NK-92 (cell line): Measurements from ENCODE around the gene PSMA6.
"Not testable (repeated sequence)": the region's sequence is repeated elsewhere in the genome, so short reads cannot be mapped to it uniquely, and the experiment has no call there.

ENCODE experiments used
- DNase-seq: peaks from one replicate; lab custom pipeline; 2025; ENCODE audit not compliant: unreplicated experiment; lab: John Stamatoyannopoulos, UW

The PSMA6 gene

DNA sequence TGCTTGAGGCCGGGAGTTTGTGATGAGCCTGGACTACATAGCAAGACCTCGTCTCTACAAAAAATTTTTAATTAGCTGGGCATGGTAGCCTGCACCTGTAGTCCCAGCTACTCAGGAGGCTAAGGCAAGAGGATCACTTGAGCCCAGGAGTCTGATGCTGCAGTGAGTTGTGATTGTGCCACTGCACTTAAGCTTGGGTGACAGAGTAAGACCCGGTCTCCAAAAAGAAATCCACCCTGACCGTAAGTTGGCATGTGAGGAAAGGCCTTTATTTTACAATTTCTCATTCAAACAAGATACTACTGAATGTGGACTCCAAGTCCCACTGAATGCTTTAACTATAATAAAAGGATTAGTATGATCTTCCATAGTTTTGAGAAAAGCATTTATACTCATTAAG is 27.3 kb downstream of the PSMA6 start:
- no peak for DNase-seq

GRCh38 chr14:35320472-35320871 is 28.3 kb downstream of the PSMA6 start:
- no peak for DNase-seq

DNA sequence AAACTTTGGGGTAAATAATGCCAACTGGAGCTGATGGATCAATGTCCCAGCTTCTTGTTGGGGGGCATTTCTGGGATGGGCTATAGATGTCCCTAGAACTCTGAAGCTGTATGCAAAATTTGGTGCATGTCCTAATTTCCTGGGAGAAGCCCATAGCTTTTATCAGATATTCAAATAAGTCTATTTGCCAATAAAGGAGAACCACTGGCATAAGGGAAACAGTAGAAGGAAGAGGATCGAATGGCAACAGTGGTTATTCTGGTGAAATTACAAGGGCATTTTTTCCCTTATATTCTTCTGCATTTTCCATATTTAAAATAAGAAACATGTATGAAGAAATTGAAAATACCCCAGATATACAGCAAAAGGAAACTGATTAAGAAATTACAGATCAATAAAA is 34.2 kb downstream of the PSMA6 start:
- no peak for DNase-seq

GRCh38 chr14:35331605-35332516 is 39.7 kb downstream of the PSMA6 start:
- DNase-seq: no peak

DNA sequence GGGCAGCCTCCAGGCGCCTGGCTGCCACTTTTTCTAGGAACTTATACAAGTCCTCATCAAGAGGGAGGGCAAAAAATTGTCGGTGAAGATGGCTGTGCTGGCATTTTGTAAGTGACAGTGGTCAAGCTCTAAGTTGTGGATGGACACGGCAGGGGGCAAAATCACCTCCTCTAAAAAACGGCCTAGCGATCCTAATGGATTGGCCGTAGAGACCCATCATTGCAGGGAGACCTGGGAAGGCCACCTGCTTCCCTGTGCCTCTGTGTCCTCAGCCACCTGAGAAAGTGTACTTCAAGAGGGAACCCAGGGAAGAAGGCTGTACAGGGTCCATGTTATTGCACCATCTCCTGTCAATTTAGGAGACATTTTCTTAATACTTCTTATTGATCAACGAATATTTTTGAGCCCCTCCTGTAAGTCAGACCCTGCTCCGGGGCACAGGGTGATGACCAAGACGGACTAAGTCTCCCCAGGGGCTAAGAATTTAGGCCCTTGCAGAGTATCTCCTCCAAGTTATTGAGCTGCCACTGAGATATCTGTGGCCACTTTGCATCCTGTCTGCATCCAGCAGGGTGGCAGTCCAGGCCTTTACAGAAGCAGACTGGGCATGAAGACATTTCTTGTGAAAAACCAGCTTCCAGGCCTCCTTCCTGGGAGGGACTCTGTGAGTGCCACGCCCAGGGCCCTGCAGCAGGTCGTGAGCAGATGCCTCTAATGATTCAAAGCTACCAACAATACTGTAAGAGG is 40.5 kb downstream of the PSMA6 start:
- DNase-seq: no peak

DNA sequence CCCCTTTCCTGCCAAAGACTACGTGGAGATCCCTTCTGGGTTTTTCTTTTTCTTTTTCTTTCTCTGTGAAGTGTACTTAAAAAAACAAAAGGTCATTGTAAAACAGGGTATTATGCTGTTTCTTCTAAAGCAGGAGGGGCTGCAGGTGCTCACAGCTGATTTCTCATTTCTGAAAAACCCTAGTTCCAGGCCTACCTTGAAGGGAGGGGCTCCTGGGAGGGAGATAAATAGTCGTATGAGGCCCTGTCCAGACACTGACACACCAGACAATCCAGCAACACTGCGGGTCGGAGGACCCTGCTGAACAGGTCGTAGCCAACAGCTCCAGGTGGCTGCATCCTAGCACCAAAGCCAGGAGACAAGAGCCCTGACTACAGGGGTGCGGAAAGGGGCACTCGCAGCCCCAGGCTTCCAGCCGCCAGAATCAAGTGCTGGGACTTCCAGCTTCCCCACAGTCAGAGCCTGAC is 41.1 kb downstream of the PSMA6 start:
- no peak for DNase-seq

- DNase-seq: no peak
Observed at GRCh38 chr14:35333797-35334743, 41.9 kb downstream of the PSMA6 start.

GRCh38 chr14:35335388-35336092 is 43.4 kb downstream of the PSMA6 start:
- DNase-seq: no peak

DNA sequence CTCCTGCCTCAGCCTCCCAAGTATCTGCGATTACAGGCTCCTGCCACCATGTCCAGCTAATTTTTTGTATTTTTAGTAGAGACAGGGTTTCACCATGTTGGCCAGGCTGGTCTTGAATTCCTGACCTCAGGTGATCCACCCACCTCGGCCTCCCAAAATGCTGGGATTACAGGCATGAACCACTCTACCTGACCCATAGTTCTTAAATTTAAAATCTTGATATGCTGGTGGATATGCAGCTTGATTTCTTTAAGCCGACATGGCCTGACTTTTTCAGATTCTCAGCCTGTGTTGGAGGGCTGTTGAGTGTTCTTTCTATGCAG is 44.0 kb downstream of the PSMA6 start:
- DNase-seq: not testable (repeated sequence)

- DNase-seq: no peak
Observed at GRCh38 chr14:35336494-35337268, 44.5 kb downstream of the PSMA6 start.

GRCh38 chr14:35337269-35338255 is 45.4 kb downstream of the PSMA6 start:
- DNase-seq: no peak

DNA sequence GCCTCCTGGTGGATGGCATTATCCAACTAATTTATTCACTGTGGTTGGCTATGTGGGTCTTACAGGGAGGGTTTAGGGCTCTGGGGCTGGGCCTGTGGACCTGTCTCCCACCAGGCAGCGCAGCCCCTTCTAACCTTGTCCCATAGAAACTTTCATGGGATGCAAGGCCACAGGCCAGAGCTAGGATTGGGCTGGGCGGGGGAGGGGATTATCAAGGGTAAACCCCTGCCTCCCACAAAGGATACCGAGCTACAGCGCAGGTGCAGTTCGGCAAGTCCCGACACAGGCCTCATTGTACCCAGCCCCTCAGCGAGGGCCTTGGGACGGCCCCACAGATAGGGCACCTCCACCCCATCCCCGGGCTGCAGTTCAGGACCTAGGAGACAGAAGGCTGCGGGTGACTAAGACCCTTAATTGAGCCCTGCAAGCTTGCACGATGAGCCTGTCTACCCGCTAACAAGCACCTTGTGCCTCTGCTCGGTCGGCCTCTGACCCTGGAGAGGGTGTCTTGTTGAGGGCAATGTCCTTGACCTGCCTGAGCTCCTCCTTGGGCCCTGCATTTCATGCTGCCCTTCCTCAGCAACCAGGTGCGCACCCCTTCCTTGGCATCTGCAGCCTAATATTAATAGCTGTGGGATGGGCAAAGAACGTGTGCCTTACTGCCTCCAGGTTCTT is 46.7 kb downstream of the PSMA6 start:
- no peak for DNase-seq

DNA sequence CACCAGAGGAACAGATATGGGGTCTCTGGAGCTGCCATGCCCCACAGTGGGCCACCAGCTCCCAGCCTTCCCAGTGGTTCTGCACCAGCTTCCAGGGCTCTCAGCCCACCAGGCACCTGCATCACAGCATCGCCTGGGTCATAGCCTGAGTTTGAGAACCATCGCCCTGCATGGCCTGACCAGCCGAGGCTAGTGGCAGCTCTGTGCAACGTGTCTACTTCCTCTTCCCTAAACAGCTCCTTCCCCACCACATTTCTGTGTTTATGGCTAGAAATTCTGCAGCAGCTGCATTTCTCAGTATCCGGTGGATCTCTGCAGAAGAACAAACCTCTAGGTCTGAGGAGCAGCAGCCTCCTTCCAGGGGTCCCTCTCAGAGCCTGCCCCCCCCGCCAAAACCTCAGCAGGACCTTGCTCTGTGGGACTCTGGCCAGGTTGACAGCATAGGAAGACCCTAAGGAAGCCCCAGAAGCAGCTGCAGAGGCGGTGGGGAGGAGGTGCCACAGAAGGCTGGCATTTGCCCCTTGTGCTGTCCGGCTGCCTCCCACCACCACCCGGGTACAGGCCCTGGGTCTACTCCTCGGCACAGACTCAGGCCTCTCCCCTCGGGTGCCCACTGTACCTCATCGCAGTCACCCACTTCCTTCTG is 47.7 kb downstream of the PSMA6 start:
- no peak for DNase-seq

GRCh38 chr14:35340616-35341453 is 48.7 kb downstream of the PSMA6 start:
- DNase-seq: no peak

DNA sequence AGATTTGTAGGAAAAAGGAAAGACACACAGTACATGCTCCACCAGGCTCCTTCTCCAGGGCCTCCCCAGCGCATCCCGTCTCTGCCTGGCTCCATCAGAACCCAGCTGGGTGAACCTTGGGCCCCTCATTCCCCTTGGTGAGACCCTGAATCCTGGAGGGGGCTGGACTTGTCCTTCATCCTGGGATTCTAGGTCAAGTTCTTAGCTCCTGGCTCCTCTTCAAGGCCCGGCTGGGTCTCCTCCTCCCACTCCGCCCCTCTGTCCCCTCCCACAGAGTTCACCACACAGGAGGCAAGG is 49.2 kb downstream of the PSMA6 start:
- DNase-seq: no peak

DNA sequence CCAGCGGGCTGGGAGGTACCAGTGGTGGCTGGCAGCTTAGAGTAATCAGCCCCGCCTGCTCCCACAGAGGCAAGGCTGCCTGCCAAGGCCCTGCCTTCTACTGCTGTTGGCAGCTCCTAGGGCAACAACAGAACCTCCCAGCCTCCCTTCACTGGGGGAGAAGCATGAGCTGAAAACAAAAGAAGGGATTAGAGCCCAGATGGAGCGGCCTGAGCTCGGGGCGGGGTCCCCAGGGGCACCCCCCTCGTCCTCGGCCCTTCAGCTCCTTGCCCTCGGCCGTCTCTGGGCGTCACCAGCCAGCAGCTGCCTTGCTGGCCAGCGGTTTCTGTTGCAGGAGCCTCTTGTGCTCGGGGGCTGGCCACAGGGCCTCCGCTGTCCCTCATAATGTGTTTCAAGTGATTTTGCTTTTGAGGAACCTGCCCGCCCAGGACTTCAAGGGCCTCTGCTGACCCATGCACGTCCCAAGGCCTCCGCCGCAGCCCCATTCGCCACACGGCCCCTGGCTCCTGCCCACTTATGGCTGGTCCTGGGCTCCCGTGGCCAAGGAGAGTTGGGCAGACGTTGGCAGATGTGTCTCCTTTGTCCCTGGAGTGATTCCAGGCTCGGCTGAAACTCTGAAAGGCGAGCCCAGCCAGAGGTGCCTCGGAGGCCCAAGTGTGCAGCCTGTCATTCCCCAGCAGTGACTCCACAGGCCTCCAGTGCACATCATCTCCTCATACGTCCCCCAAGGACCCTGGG is 49.7 kb downstream of the PSMA6 start:
- no peak for DNase-seq
